ENCODE data around the gene PBX1. TPM values are rescaled to one million over a fixed set of nuclear protein-coding genes. Genes with fewer than 3 reads are reported as not detected.

Gene PBX1
- total and polyA plus RNA-seq, 10 of the 15 experiments (the other 5 are each of a cell fraction or from before 2014, with no cell fraction given): 0.05 to 0.28 (median 0.11) TPM; not detected in 5

DNA sequence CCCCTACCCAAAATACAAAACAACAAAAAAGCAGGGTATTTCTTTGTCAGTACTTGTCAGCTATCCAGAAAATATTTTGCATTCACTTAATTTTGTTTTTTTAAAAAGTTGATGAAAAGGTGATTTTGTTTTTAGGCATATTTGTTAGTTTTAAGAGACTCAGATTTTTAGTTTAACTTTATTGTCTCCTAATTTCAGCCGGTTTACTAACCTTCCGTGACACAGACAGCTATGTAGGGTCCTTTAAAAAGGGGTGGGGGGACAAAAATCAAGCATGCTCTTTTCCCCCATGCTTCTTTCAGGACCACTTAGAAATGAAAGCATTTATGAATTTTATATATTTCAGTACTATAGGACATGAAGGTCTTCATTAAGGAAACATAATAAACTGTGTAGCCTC is 1.6 kb downstream of the PBX1 start:
- Histone ChIP-seq H3K4me1 (ENCODE audit: control insufficient read depth, insufficient read depth, low read length) (no peaks in the 10 kb centered on the region), H3K27me3 (replicated peaks in 1 of 2; ENCODE audit: control insufficient read depth in 2 of 2, insufficient read depth in 2 of 2, low read length in 1 of 2) (peaks cover 0 to 3% of the 10 kb centered on the region in 2 experiments; a peak in 2 of 4 replicates), H3K36me3 (ENCODE audit: control insufficient read depth in 2 of 2, insufficient read depth in 2 of 2, low read length in 1 of 2) (no peaks in the 10 kb centered on the region), H3K4me2 (ENCODE audit: control insufficient read depth, insufficient read depth) (no peak overlapping the region), H3K9me3 (replicated peaks; ENCODE audit: control insufficient read depth, insufficient read depth, low read length) (no peaks in the 10 kb centered on the region), H3K79me2 (ENCODE audit: control insufficient read depth, insufficient read depth, low read length) (no peaks in the 10 kb centered on the region), H3K4me3 (no peak overlapping the region), H3K9ac (ENCODE audit: control insufficient read depth, insufficient read depth, low read length) (no peak overlapping the region), H3K27ac (ENCODE audit: control insufficient read depth, insufficient read depth) (no peak overlapping the region), H2AFZ (ENCODE audit: control insufficient read depth, low read depth, low read length) (no peak overlapping the region), H4K20me1 (ENCODE audit: control insufficient read depth, insufficient read depth) (no peaks in the 10 kb centered on the region)
- SMC1A ChIA-PET (ENCODE audit: uncharacterized antibody, unreplicated experiment): no interaction called here
- FAIRE-seq: no peak
- RAD21 ChIA-PET (ENCODE audit: unreplicated experiment): no interaction called here
- ATAC-seq: no peak
- no peak for DNase-seq (ENCODE audit: low read depth, low spot score)
- in situ Hi-C loops (cut with MboI) (no loop called here), intact Hi-C loops (cut with micrococcal nuclease; ENCODE audit: unreplicated experiment) (no loop called here)
- TF ChIP-seq, protein P1, sequence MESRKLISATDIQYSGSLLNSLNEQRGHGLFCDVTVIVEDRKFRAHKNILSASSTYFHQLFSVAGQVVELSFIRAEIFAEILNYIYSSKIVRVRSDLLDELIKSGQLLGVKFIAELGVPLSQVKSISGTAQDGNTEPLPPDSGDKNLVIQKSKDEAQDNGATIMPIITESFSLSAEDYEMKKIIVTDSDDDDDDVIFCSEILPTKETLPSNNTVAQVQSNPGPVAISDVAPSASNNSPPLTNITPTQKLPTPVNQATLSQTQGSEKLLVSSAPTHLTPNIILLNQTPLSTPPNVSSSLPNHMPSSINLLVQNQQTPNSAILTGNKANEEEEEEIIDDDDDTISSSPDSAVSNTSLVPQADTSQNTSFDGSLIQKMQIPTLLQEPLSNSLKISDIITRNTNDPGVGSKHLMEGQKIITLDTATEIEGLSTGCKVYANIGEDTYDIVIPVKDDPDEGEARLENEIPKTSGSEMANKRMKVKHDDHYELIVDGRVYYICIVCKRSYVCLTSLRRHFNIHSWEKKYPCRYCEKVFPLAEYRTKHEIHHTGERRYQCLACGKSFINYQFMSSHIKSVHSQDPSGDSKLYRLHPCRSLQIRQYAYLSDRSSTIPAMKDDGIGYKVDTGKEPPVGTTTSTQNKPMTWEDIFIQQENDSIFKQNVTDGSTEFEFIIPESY (IDR thresholded peaks at IDR 0.05): no peak
- no peak for TF ChIP-seq CREM (IDR thresholded peaks at IDR 0.05; ENCODE audit: low read depth)
- TF ChIP-seq RELA (IDR thresholded peaks at IDR 0.05; ENCODE audit: borderline replicate concordance, partially characterized antibody): no peak
- TF ChIP-seq POLR2AphosphoS5 (IDR thresholded peaks at IDR 0.05; ENCODE audit: low read length): no peak
- TF ChIP-seq IRF4 (IDR thresholded peaks at IDR 0.05; ENCODE audit: low read depth, low read length): no peak
- TF ChIP-seq HDAC2 (IDR thresholded peaks at IDR 0.05): no peak
- TF ChIP-seq SRF (IDR thresholded peaks at IDR 0.05; ENCODE audit: low read depth in 2 of 2, low read length in 2 of 2): no peak
- no peak for TF ChIP-seq TCF7 (IDR thresholded peaks at IDR 0.05; ENCODE audit: borderline replicate concordance)
- TF ChIP-seq TCF12 (IDR thresholded peaks at IDR 0.05; ENCODE audit: low read depth, low read length): no peak
- no peak for TF ChIP-seq SMAD5 (IDR thresholded peaks at IDR 0.05; ENCODE audit: low read depth)
- no peak for TF ChIP-seq PAX5 (IDR thresholded peaks at IDR 0.05; ENCODE audit: borderline replicate concordance, low read depth, low read length)
- TF ChIP-seq, protein P2, sequence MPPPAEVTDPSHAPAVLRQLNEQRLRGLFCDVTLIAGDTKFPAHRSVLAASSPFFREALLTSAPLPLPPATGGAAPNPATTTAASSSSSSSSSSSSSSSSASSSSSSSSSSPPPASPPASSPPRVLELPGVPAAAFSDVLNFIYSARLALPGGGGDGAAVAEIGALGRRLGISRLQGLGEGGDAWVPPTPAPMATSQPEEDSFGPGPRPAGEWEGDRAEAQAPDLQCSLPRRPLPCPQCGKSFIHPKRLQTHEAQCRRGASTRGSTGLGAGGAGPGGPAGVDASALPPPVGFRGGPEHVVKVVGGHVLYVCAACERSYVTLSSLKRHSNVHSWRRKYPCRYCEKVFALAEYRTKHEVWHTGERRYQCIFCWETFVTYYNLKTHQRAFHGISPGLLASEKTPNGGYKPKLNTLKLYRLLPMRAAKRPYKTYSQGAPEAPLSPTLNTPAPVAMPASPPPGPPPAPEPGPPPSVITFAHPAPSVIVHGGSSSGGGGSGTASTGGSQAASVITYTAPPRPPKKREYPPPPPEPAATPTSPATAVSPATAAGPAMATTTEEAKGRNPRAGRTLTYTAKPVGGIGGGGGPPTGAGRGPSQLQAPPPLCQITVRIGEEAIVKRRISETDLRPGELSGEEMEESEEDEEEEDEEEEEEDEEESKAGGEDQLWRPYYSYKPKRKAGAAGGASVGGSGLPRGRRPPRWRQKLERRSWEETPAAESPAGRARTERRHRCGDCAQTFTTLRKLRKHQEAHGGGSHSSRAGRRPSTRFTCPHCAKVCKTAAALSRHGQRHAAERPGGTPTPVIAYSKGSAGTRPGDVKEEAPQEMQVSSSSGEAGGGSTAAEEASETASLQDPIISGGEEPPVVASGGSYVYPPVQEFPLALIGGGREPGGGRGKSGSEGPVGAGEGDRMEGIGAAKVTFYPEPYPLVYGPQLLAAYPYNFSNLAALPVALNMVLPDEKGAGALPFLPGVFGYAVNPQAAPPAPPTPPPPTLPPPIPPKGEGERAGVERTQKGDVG (CRISPR knock-in tag; IDR thresholded peaks at IDR 0.05): no peak
- TF ChIP-seq RAD51 (IDR thresholded peaks at IDR 0.05): no peak
- no peak for TF ChIP-seq JUND (IDR thresholded peaks at IDR 0.05; ENCODE audit: low read depth, low read length)
- TF ChIP-seq, protein P3, sequence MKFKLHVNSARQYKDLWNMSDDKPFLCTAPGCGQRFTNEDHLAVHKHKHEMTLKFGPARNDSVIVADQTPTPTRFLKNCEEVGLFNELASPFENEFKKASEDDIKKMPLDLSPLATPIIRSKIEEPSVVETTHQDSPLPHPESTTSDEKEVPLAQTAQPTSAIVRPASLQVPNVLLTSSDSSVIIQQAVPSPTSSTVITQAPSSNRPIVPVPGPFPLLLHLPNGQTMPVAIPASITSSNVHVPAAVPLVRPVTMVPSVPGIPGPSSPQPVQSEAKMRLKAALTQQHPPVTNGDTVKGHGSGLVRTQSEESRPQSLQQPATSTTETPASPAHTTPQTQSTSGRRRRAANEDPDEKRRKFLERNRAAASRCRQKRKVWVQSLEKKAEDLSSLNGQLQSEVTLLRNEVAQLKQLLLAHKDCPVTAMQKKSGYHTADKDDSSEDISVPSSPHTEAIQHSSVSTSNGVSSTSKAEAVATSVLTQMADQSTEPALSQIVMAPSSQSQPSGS (IDR thresholded peaks at IDR 0.05; ENCODE audit: low read length): no peak
- no peak for TF ChIP-seq SUZ12 (IDR thresholded peaks at IDR 0.05; ENCODE audit: unreplicated experiment)
- no peak for TF ChIP-seq YY1 (IDR thresholded peaks at IDR 0.05; ENCODE audit: low read depth, low read length)
- POLR2A ChIA-PET: no interaction called here
- 8% methylated on average over 2 of the region's 2 CpGs for WGBS (ENCODE audit: insufficient coverage, insufficient replicate concordance, low lambda C conversion rate, missing lambda C conversion rate)
- BruUV-seq (replicated peaks): no TSS peak
- CTCF ChIA-PET: interaction anchor here (0.7 kb wide), 1 partner anchor 697 kb away, joined by 3 read pairs; no protein-coding TSS in a partner anchor
